ENCODE results near the gene GLT8D2. TPM values are rescaled to one million over a fixed set of nuclear protein-coding genes. Genes with fewer than 3 reads are reported as not detected.

The GLT8D2 gene
- total RNA-seq, 2 donors from 2014 or later: 3.1 to 11.2 TPM

GRCh38 chr12:103947871-103948555 lies 102.0 kb downstream of the GLT8D2 start:
- Histone ChIP-seq H3K36me3 (peaks cover 6 to 8% of the 10 kb centered on the region in 2 donors), H3K27me3 (replicated peaks; ENCODE audit: insufficient read depth) (no peaks in the 10 kb centered on the region), H3K27ac (no peak overlapping the region), H3K9me3 (no peaks in the 10 kb centered on the region), H3K4me1 (replicated peaks) (no peaks in the 10 kb centered on the region), H3K4me3 (no peak overlapping the region)
- WGBS: 95% methylated on average over 7 of the region's 7 CpGs
- no peak for TF ChIP-seq POLR2AphosphoS5 (IDR thresholded peaks at IDR 0.05)
- TF ChIP-seq POLR2A (IDR thresholded peaks at IDR 0.05): no peak
- no peak for TF ChIP-seq CTCF (IDR thresholded peaks at IDR 0.05)
- no peak for DNase-seq (ENCODE audit: low spot score)
- intact Hi-C loops (cut with DNase I): no loop called here

GRCh38 chr12:103944964-103945363 lies 105.0 kb downstream of the GLT8D2 start:
- WGBS: 90% methylated on average over 3 of the region's 3 CpGs
- intact Hi-C loops (cut with DNase I): no loop called here
- peaks cover 6 to 22% of the 10 kb centered on the region in 2 donors for H3K36me3 ChIP-seq

More at GRCh38 chr12:103944964-103945363, 105.0 kb downstream of the GLT8D2 start:
- Histone ChIP-seq H3K27me3 (replicated peaks; ENCODE audit: insufficient read depth) (no peaks in the 10 kb centered on the region), H3K4me1 (replicated peaks) (no peaks in the 10 kb centered on the region), H3K9me3 (no peaks in the 10 kb centered on the region), H3K27ac (no peak overlapping the region), H3K4me3 (no peak overlapping the region)
- no peak for TF ChIP-seq CTCF (IDR thresholded peaks at IDR 0.05)
- TF ChIP-seq POLR2A (IDR thresholded peaks at IDR 0.05): no peak
- no peak for TF ChIP-seq POLR2AphosphoS5 (IDR thresholded peaks at IDR 0.05)
- no peak for DNase-seq (ENCODE audit: low spot score)

Other genes with a start within 250 kb of the GLT8D2 start
- gene NT5DC3, start 209.0 kb downstream of the GLT8D2 start, total RNA-seq: 10 to 100 TPM; 12.4 to 29.7 TPM
- 100 to 1,000 TPM; 300 to 652 TPM for gene HSP90B1, start 119.8 kb downstream of the GLT8D2 start, total RNA-seq
- gene TDG, start 84.3 kb downstream of the GLT8D2 start, total RNA-seq: 10 to 100 TPM; 11.6 to 12.1 TPM
- gene HCFC2, start 14.3 kb upstream of the GLT8D2 start, total RNA-seq: 10 to 100 TPM; 18.3 to 18.6 TPM
- gene NFYB, start 88.0 kb upstream of the GLT8D2 start, total RNA-seq: 10 to 100 TPM; 37.9 to 41.1 TPM
- 100 to 1,000 TPM in 1 of 2 donors, 10 to 100 TPM in 1; 87.6 to 115 TPM for gene TXNRD1, start 165.6 kb upstream of the GLT8D2 start, total RNA-seq

All from prostate gland (tissue), 2 donors.